GM18858 (cell line): ENCODE results near the gene ATXN7L2.

Source experiments
- ATAC-seq: cut with Tn5 transposase; IDR thresholded peaks from one replicate; pipeline ENCODE4 v1.9.1; 2021; ENCODE audit not compliant: unreplicated experiment

Gene ATXN7L2

DNA sequence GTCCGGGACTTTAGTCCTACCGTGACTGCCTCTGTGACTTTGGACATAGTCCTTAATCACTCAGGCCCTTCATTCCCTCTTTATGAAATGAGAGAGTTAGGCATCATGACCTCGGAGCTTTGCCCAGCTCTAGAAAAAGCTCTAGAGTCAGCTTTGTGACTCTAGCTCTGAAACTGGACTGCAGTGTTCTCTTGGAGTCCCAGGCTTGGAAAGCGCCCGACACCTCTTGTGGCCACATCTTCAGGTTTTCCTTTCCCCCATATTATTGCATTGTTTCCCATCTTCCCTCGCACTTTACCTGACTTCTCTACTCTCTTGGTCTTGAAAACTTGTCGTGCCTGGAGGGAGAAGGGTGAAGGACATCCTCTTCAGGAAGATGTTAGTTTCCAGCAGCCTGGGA is 38.3 kb downstream of the ATXN7L2 start:
- ATAC-seq = no peak

DNA sequence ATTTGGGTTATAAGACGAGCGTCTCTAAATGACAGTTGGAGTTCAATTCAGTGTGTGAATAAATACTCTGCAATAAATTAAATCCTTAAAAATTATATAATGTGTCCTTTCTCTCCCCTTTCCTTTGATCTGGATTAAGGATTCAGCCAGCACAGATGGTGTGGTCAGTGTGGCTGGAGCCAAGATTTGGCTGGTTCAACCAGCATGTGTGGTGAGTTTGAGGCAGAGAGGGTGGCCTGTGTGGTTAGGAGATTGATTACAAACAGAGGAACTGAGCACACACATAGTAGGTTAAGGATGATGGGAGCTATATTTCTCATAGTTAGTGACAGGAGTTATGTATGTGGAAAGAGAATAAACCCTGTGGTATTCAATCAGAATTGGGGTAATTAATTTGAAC is 40.0 kb downstream of the ATXN7L2 start:
- ATAC-seq = no peak

DNA sequence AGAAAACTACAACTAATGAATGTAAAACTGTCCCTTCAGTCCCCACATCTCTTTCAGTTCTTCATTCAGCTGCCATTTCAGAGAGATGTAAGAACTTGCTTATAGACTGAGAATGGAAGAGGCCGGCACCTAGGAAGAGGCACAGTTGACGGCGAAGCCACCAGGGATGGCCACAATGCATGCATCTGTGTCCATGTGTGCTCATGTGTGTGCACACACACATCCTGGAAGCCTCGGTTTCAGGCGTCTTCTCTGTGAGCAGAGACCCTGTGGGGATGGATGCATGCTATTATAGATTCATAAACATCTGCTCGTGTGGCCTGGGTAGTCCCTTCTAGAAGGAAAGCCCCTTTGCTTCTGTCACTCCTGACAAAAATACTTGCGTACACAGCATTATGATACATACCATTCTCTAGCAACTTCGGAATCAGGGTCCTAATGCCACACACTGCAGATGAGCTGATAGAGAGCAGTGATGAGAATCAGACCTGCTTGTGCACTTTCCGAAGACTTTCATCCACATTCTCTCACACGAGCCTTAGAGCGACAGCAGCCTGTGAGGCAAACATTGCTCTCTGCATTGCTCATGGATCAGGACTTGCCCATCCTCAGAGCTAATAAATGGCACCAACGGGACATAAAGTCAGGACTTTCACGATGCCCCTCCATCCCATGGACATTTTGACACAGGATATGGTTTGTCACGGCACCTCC is 43.5 kb downstream of the ATXN7L2 start:
- peak; percentile 72 for ATAC-seq

DNA sequence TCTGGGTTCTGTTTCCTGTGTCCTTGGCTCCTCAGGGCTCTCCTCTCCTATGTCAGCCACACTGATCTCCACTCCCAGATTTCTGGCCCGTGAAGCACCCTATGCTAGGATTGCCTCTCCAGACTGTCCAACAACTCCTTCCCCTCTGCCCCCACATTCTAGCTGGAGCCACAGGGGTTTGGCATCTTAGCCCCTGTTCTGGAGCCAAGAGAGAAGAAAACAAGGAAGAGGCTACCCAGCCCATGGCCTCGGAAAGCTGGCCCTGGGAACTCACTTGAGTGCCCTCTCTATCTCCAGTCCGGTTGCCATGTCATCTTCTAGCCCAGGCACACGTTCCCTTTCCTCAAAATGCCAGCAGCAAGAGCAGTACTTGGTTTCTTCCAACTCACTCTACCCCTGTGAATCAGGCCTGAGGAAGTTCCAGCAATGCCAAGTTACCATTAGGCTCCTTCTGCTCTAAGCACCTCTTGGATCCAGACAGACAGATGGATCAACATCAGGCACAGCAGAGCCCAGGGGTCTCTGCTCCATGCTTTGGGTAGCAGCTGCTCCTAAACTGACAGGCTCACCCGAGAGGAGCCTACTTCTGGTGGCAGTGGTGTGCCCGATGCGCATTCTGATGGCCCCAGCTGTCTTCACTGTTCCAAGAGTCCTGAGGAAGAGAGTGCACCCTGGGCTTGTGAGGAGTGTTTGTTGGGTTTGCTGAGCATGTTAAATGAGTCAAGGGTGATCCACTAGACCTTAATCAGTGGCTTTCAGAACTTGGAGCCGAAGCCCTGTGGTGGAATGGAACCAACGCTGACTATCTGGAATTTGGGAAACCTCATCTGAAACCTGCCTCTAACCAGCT is 44.4 kb downstream of the ATXN7L2 start:
- no peak for ATAC-seq

DNA sequence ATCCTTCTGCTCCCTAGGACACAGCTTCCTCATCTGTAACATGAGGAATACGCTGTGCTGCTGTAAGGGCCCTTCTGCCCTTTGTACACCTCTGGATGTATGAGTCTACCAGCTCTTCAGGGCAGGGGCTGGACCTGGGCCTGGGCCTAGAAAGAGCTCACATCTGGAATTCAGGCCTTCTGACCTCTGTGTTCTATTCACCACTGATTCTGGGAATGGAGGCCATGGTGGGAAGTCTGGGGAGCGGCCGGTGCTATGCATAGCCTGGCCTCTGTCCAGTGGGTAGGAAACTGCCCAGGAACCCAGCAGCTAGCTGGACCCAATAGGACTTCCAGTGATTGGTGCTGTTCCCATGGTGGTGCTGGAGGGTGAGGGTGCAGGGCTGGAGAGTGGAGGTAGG is 45.0 kb downstream of the ATXN7L2 start:
- no peak for ATAC-seq

DNA sequence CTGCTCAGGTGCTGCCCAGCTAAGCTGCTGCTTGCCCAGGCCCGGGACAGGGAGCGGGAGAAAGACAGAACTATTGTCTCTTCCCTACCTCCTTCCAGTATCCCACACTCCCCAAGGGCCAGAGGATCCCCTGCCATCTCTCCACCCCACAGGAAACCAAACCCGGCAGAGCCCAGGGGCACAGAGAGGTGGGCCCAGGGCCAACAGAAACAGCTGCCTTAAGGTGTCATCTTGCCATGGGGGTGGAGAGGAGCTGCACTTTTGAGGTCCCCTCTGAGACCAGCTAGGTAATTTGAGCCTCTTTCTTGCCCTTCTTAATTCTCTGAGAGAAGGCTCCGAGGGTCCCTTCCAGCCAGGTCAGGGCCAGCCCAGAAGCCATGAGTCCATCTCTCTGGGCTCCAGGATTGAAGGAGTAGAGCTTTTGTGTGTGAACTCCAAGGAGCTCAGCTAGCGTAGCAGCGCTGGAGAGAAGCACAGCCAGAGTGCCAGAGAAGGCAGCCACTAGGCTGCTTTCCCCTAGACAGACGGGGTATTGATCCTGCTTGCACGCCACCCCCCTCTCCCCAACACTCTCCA is 46.3 kb downstream of the ATXN7L2 start:
- no peak for ATAC-seq

DNA sequence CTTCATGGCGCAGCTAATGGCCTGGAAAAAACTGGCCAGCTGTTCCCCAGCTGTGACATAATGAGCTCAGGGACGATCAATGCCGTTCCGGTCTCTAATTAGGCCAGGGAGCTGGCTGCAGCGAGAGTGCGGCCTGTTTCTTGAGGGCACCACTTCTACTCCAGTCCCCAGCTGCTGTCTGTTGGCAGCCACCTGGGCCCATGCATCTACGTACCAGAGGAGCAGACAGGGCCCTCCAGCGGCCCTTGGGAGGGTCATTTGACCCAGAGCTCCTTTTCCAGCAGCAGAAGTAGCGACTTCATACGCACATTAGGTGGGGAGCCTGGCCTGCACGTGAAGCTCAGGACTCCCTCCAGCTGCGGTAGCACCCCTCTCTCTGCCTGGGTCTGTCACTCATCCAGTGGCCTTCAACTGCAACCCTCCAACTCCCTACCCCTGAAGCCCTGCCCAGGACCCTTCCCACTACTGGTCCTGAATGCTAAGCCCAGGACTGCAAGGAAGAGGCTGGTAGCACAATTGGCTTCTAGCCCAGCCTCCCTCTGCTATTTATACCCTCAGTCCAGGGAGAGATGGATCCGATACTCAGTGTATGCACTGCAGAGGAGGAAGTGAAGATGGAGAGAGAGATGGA is 46.9 kb downstream of the ATXN7L2 start:
- ATAC-seq = no peak

DNA sequence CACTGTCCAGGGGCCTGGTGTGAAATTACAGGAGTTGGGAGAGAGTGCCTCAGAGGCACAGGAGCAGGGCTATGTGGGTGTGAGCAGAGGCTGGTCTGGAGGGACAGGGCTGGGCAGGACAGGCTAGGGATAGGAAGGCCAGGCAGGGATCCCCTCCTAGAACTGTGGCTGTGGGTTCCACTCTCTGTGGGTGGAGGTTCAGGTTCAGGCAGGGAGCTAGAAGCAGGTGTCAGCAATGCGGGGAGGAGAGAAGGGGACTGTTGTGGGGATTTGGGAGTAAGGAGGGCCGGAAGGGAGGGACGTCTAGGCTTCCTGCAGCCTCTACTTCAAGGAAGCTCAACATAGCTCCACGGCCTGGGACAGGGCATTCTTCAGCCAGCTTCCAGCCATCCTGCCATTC is 47.7 kb downstream of the ATXN7L2 start:
- no peak for ATAC-seq

DNA sequence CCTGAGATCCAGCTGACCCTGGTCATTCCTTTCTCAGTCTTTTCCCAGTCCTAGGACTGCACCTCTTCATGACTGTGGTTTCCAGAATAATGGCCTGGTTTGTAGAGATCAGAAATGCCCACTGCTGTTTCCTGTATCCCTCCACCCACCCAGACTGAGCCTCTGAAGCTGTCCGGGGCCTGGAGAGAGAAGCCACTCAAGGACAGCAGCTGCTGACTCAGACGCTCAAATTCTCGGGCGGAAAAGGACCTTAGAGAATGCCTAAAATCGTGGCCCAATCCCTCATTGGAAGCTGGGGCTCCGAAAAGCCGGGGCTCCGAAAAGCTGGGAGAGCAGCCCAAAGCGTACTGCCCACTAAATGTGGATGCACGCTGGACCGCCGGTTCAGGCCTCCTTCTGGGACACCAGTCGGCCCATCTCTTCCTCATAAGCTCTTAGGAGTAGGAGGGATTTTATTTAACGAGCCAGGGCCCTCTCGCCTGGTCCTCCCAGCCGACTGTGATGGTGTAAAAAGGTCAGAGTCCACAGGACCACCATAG is 48.2 kb downstream of the ATXN7L2 start:
- ATAC-seq = no peak

DNA sequence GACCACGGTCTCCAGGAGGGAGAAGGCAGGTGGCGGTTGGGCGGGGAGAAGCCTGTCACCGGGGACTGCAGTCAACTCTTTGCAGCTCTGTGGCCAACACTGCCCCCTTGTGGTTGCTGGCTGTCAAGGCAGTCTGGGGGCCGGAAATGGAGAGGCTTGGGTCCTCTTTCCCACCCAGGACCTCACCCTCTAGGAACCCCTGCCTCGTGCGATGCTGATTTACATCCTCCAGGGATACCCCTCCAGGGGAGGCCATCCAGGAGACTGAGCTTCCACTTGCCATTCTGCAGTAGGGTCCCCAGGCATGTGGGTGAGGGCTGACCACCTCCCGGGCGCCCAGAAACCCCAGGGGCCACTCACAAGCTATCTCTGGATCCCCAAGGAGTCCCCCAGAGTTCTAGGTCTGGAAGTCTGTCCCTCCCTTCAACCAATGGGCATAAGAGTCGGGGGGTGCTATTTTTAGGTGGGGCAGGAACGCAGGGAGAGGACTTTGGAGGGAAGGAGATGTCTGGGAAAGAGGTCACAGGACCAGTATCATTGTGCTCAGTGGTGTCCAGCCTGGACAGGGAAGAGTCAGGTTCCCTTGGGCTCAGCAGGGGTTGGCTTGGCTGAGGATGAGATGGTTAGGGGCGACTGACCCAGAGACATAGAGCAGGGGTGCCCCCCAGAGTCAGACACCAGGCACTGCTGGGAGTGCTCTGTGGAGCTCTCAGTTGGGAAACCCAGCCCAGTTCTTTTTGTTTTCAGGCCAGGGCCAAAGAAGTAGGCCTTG is 48.8 kb downstream of the ATXN7L2 start:
- ATAC-seq = peak; percentile 62

DNA sequence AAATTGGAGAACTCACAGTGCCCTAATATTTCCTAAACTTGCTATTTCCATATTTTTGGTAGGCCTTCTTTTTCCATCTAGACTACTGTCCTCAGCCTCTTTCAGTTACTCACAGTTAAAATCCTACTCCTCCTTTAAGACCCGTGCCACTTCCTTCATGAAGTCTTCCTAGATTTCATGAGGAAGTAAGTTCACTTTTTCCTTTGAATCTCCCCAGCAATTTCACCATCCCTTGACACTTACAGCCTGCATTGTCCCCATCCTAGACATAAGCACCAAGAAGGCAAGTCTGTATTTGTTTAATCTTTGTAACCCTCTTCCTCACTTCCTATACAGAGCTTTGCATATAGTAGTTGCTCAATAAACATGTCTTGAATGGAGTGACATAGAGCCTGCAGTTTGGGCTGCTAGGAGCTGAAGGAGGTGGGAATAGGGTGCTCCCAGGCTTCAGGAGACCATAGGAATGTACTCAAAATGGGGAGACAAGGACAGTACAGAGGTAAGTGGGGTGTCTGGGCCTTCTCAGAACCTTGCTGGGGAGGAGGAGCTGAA is 50.7 kb downstream of the ATXN7L2 start:
- ATAC-seq = no peak

DNA sequence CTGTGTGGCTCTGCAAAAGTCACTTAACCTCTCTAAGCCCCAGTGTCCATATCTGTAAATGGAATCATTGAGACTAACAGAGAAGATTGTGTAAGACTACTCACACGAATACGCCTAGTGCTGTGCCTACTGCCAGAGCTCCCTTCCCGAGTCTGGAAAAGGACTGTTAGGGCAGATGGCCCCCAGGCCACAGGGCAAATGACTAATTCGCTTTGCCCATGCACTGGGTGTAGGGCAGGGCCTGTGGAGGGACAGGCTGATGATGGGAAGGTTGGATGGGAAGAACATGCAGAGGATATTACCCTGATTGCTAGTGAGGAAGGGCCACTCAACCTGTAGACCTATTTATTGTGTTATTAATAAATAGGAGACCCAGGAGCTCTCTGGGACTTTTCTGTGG is 51.8 kb downstream of the ATXN7L2 start:
- ATAC-seq = no peak

DNA sequence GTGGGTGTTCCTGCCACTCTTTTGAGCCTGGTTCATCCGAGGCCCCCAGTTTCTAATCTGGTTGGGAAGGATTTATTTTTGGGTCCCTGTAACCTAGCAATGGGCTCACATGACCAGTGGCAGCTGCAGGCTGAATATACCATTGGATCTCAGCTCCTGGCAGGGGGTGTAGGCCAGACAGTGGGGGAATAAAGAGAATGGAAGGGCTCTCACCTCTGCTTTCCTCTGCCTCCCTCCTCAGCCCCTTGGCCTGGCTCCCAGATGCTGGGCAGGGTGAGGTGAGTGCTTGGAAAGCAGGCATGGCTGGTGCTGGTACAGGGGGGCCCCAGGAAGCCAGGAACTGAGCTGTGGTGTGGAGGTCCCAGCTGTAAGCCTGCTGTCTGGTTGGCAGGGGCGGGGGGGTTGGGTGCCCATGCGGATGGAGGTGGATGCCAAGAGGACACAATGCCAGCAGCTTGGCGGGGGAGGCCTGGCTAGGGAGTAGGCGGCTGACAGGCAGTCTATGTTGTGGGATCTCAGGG is 52.3 kb downstream of the ATXN7L2 start:
- ATAC-seq = no peak

DNA sequence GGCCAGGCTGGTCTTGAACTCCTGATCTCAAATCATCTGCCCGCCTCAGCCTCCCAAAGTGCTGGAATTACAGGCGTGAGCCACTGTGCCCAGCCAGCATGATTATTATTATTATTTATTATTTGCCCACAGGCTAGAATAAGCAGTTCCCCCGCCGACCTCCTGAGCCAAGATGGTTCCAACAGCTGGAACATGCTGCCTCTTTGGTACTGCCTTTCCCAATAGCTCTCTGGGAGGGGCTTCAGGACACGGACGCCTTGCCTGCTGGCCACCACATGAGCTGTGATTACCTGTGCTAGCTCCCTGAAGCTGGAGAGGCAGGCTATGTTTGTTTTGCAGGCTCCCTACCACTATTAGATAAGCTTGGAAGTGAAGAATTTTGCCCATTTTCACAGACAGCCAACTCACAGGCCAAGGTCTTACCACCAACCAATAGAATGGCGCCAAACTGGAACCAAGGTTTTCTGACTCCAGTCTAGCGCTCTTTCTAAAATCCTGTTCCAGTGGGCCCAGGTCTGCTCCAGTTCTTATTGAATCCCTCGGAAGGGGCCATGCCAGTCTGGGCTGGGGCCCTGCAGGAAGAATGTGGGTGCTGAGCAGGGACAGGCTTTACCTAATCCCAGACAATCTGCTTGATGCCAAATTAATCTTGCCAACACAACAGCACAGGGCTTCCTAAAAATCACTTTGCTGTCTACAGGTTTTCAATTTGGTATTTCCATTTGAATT is 53.9 kb downstream of the ATXN7L2 start:
- ATAC-seq = no peak

DNA sequence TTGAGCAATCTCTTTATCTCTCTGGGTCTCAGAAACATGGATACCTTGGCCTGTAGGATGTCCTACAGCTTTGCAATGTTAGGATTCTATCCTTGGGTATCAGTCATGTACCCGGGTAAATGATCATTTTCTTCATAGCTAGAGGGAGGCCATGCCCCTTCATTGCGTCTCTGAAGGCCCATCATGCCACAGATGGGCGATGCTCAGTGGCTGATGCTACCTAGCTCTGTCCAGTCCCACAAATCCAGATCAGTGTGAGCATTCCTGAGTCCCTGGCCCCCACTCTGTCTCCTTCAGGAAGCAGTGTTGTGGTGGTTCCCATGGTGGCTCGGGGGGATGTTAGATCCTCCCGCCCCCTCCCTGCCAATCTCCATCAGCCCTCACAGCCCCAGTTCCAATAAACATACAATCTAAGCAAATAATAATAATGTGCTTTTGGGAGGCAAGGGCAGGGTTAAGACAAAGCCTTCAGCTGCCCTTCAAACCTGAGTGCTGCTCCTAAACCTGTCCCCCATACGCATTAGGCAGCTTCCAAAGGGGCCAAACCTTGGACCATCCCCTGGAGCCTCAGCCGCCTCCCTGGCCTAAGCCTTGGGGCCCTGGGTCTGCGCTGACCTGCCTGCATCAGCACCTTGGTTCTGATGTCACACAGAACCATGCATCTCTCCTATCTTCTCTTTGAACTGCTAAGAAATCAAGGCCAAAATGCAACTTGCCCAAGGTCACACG is 55.3 kb downstream of the ATXN7L2 start:
- ATAC-seq = no peak

DNA sequence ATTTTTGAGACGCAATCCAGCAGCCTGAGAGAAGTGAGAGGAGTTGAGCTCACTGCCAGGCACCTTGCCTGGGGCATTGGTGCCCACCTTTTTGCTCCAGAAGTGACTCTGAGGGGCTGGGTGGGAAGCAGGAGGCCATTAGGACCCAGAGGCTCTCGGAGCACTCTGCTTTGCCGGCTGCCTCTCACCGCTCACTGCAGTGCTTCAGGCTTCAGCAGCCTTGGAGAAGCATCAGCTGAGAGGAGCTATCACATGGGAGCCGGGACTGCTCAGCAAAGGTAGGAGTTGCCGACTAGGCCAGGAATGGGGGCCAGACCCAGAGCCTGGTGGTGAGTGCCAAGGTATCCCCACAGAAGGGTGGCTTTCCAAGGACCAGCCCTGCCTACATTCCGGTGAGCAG is 56.0 kb downstream of the ATXN7L2 start, which contains the start of gene GPR61:
Gene GPR61 (plus strand): TSS at position 197 of the 400 bp plus-strand sequence. CDS start 3,151 bp downstream, outside the sequence.
- ATAC-seq = no peak

DNA sequence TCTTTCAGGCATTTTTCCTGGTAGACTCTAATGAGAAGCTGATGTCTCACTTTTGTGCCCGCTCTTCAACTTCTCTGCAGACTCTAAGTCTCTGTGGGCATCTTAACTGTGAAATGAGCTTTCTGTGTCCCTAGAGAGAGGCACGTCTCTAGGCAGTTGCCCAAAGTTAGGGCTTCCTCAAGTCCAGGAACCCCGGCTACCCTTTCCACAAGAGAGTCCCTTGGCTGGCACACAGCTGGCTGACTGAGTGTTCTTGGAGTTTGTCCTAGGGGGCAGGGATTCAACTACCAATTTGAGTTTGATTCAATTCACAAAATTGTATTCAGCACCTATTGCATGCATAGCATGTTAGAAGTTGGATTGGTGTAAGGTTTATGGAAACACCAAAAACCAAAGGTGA is 57.4 kb downstream of the ATXN7L2 start:
- no peak for ATAC-seq
